Spleen (tissue), 11 donors: ENCODE results near the gene ATG9A. TPM values are rescaled to one million over a fixed set of nuclear protein-coding genes. Genes with fewer than 3 reads are reported as not detected.

Source experiments
- DNase-seq: peaks from one replicate; pipeline ENCODE4 v3.0.0-alpha.2; 2020
- H3K27ac ChIP-seq, 8 donors: fragments of 200-600 bp; sonication (generic) in 7 of 8; 1 replicate in 4 of 8; 2 replicates in 4 of 8; pipeline versions ENCODE4 v1.5.0 to v1.8.0; 2016 to 2021; ENCODE audit warnings: inconsistent platforms in 4 of 8, mild to moderate bottlenecking in 4 of 8, moderate library complexity in 1 of 8
- H3K27me3 ChIP-seq, 7 donors: fragments of 200-600 bp; sonication (generic) in 6 of 7; replicated peaks in 1 of 7; 1 replicate in 4 of 7; 2 replicates in 3 of 7; pipeline versions ENCODE4 v1.5.0 to v1.8.0; 2016 to 2021; ENCODE audit warnings: inconsistent platforms in 3 of 7, mild to moderate bottlenecking in 1 of 7
- H3K36me3 ChIP-seq, 6 donors: fragments of 200-600 bp; sonication (generic) in 5 of 6; 1 replicate in 4 of 6; 2 replicates in 2 of 6; pipeline versions ENCODE4 v1.5.0 to v1.8.0; 2016 to 2021; ENCODE audit warnings: inconsistent platforms in 2 of 6
- H3K4me1 ChIP-seq, 6 donors: fragments of 200-600 bp; sonication (generic) in 5 of 6; 1 replicate in 3 of 6; 2 replicates in 3 of 6; pipeline versions ENCODE4 v1.5.0 to v1.8.0; 2016 to 2021; ENCODE audit warnings: inconsistent platforms in 3 of 6
- H3K4me3 ChIP-seq, 8 donors: fragments of 200-600 bp; sonication (generic) in 7 of 8; 1 replicate in 4 of 8; 2 replicates in 4 of 8; pipeline versions ENCODE4 v1.5.0 to v1.8.0; 2016 to 2021; ENCODE audit warnings: inconsistent platforms in 4 of 8, mild to moderate bottlenecking in 4 of 8, moderate library complexity in 2 of 8
- H3K9me3 ChIP-seq, 8 donors: fragments of 200-600 bp; sonication (generic) in 7 of 8; 1 replicate in 4 of 8; 2 replicates in 4 of 8; pipeline versions ENCODE4 v1.5.0 to v1.8.0; 2016 to 2021; ENCODE audit warnings: inconsistent platforms in 4 of 8
- CTCF ChIP-seq, 11 experiments: fragments of 200-600 bp in 7 of 11; fragments of 450-650 bp in 4 of 11; sonication (generic) in 4 of 11; IDR thresholded peaks in 8 of 11; conservative IDR thresholded peaks in 3 of 11; 1 replicate in 7 of 11; 2 replicates in 4 of 11; pipeline versions ENCODE4 v1.4.0 to v1.8.0; 2016 to 2021; ENCODE audit warnings: antibody characterized with exemption in 11 of 11, inconsistent platforms in 4 of 11, mild to moderate bottlenecking in 1 of 11
- POLR2A ChIP-seq, 3 donors: fragments of 450-650 bp; IDR thresholded peaks; one replicate each; pipeline ENCODE4 v1.5.1; 2017; ENCODE audit warnings: antibody characterized with exemption in 3 of 3, mild to moderate bottlenecking in 1 of 3
- POLR2AphosphoS5 ChIP-seq, 3 donors: sonication (generic); formaldehyde crosslinking; IDR thresholded peaks; one replicate each; pipeline ENCODE4 v1.5.1; 2017; ENCODE audit warnings: antibody characterized with exemption in 3 of 3
- whole genome bisulfite sequencing, 5 donors: extraction: QIAGEN DNeasy Blood & Tissue Kit in 3 of 5; methylation state at CpG; one replicate each; pipeline versions ENCODE4 v1.1.5 to v1.1.7; 2013 to 2018; 5-methylcytosine and 5-hydroxymethylcytosine counted together
- intact Hi-C: fragments of 100-400 bp; cut with DNase I; formaldehyde crosslinking; loops from one replicate; pipeline ENCODE4 v1.15.0; 2023; ENCODE audit warnings: low total_unique reads
- polyA plus RNA-seq, 3 donors: library from polyadenylated mRNA; stranded (reverse); fragments of 200-250 nt; gene quantifications; one replicate each; pipeline ENCODE4 v1.2.1, GENCODE V29; 2013
- total RNA-seq, 7 donors: library from RNA; depleted of rRNA in 3 of 7; stranded (reverse); fragments of >200 nt in 3 of 7; fragmentation: NEBNext Ultra II Directional in 4 of 7; extraction: Animal tissue kit (Norgen Biotek cat#: 25700) in 4 of 7; gene quantifications; one replicate each; pipeline versions ENCODE4 v1.1.0 to v1.2.1, GENCODE V29; 2016 to 2021
- donor health status: healthy with polysubstance abuse.
- donor health status: DM: no; HTN: no; CAD: no; lungs with moderate emphysema.
- donor health status: DM: no; HTN: no; CAD: no.
- donor health status: Bipolar disorder and iron deficiency.
- donor health status: healthy.
- donor health status: DM: no; HTN: no; CAD: no.
- donor health status: DM: yes; HTN: yes; CAD: no.

Gene ATG9A
- total and polyA plus RNA-seq, 10 donors: 9.4 to 68.2 (median 44.8) TPM

- 11 to 27% (median 23%) methylated on average over 20 to 22 of the region's 22 CpGs for WGBS, 5 donors
- intact Hi-C loops: loop anchor here (5.0 kb wide), 1 partner anchor 35 kb away; the partner anchor contains the start of gene SLC23A3
- TF ChIP-seq POLR2A (IDR thresholded peaks at IDR 0.05): no peak
- no peak for TF ChIP-seq POLR2AphosphoS5 (IDR thresholded peaks at IDR 0.05)
- TF ChIP-seq CTCF (IDR thresholded peaks at IDR 0.05 in 8 of 11, conservative IDR thresholded peaks at IDR 0.05 in 3 of 11): no peak
These were observed 22.1 kb downstream of the ATG9A start for GRCh38 chr2:219207134-219207883.

GRCh38 chr2:219206328-219207133, 22.9 kb downstream of the ATG9A start, which contains the start of gene ZFAND2B:
ZFAND2B (plus strand) TSS chr2:219206782; CDS start chr2:219206988, 206 bp downstream.
- DNase-seq: peak; percentile 99
- Histone ChIP-seq H3K27me3 (no peaks in the 10 kb centered on the region), H3K4me3 (peak within 1 kb of the TSS; percentile 51 to 84 (median 60)), H3K27ac (peak within 1 kb of the TSS; percentile 93 to 98 (median 97)), H3K9me3 (no peaks in the 10 kb centered on the region), H3K36me3 (peaks cover 0 to 38% (median 15%) of the 10 kb centered on the region in 6 donors), H3K4me1 (peaks cover 7 to 55% (median 35%) of the 10 kb centered on the region in 6 donors)
- intact Hi-C loops: loop anchor here (5.0 kb wide), 1 partner anchor 34 kb away; the partner anchor contains the start of gene SLC23A3
- TF ChIP-seq CTCF (IDR thresholded peaks at IDR 0.05 in 8 of 11, conservative IDR thresholded peaks at IDR 0.05 in 3 of 11) (peak in 6 of 11 experiments; percentile 23 to 61 (median 42)), POLR2A (IDR thresholded peaks at IDR 0.05) (peak; percentile 30 to 92 (median 65)), POLR2AphosphoS5 (IDR thresholded peaks at IDR 0.05) (peak; percentile 99 to 100 (median 99))
- 0 to 1% (median 0%) methylated on average over 15 to 76 of the region's 76 CpGs for WGBS, 5 donors

More at GRCh38 chr2:219207134-219207883, 22.1 kb downstream of the ATG9A start:
- DNase-seq: peak; percentile 77
- no peaks in the 10 kb centered on the region for H3K27me3 ChIP-seq
- H3K4me1 ChIP-seq: peaks cover 7 to 61% (median 35%) of the 10 kb centered on the region in 6 donors
- no peaks in the 10 kb centered on the region for H3K9me3 ChIP-seq
- peak overlapping the region; percentile 93 to 98 (median 97) for H3K27ac ChIP-seq
- peak overlapping the region; percentile 51 to 84 (median 60) for H3K4me3 ChIP-seq
- H3K36me3 ChIP-seq: peaks cover 0 to 42% (median 15%) of the 10 kb centered on the region in 6 donors

GRCh38 chr2:219205981-219206327, 23.5 kb downstream of the ATG9A start:
- H3K4me3 ChIP-seq: peak overlapping the region; percentile 51 to 84 (median 60)
- no peaks in the 10 kb centered on the region for H3K9me3 ChIP-seq
- H3K36me3 ChIP-seq: peaks cover 0 to 35% (median 15%) of the 10 kb centered on the region in 6 donors
- 17 to 28% (median 22%) methylated on average over 7 of the region's 7 CpGs for WGBS, 5 donors
- peak overlapping the region; percentile 93 to 98 (median 97) for H3K27ac ChIP-seq
- H3K27me3 ChIP-seq: no peaks in the 10 kb centered on the region
- H3K4me1 ChIP-seq: peaks cover 7 to 50% (median 30%) of the 10 kb centered on the region in 6 donors
- TF ChIP-seq POLR2A (IDR thresholded peaks at IDR 0.05) (no peak), CTCF (IDR thresholded peaks at IDR 0.05 in 8 of 11, conservative IDR thresholded peaks at IDR 0.05 in 3 of 11) (no peak), POLR2AphosphoS5 (IDR thresholded peaks at IDR 0.05) (no peak)
- DNase-seq: no peak
- intact Hi-C loops: loop anchor here (5.0 kb wide), 1 partner anchor 34 kb away; the partner anchor contains the start of gene SLC23A3
